GM19467 (cell line): ENCODE measurements around the gene KLK8.

Experiments used
- ATAC-seq: cut with Tn5 transposase; IDR thresholded peaks from one replicate; pipeline ENCODE4 v1.9.1; 2021; ENCODE audit warnings: mild to moderate bottlenecking, moderate library complexity; ENCODE audit not compliant: unreplicated experiment

The KLK8 gene

GRCh38 chr19:50957587-50957986 lies 43.8 kb downstream of the KLK8 start:
- ATAC-seq: no peak

GRCh38 chr19:50952910-50953309 lies 48.5 kb downstream of the KLK8 start, which contains the start of gene KLK5:
TSS of gene KLK5 (minus strand) at chr19:50953038. CDS start at chr19:50952657, 381 bp downstream.
- ATAC-seq: no peak

- no peak for ATAC-seq
Measured at GRCh38 chr19:50949861-50950260, 51.5 kb downstream of the KLK8 start.

GRCh38 chr19:50947123-50947522 lies 54.3 kb downstream of the KLK8 start:
- no peak for ATAC-seq
